ENCODE measurements around the gene STPG3. TPM values are rescaled to one million over a fixed set of nuclear protein-coding genes. Genes with fewer than 3 reads are reported as not detected.

Gene STPG3
- total and polyA plus RNA-seq, 2 of the 13 experiments (the other 11 are each of a cell fraction or from before 2014, with no cell fraction given): not detected

DNA sequence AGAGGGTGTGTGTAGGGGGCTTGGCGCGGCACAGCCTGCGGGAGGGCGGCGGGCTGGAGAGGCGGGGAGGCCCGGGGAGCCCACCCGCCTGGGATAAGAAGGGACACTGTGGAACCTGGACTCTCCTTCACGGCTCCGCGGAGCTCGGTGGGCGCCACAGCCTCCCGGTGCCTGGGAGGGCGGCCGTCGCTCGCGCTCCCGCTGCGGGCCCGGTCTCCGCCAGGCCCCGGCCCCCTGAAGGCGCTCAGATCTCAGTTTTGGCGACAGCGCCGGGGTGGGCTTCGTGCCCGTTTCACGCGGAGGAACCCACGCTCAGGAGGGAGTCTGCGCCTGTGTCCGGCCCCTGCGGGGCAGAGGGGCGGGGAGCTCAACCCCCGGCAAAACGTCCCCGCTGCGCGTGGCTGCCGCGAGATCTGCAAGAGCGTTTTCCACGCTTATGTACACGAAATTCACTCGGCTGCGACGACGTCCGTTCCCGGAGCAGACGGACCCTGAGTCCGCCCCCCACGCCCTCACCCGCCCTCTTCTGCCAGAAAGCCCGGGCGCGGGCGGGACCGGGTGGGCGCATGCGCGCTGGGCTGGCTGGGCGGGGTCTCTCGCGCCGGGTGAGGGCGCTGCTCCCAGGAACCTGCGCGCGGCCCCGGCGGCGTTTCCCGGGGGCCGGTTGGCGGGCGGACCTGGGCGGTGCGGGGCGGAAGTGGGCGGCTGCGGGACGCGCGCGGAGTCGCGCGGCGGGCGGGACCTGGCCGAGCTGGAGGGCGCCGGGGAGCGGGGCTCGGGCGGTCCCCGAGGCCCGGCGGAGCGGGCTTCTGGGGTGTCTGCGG lies 3.8 kb downstream of the STPG3 start, which contains the start of gene NELFB (continued):
- TF ChIP-seq, protein P1, sequence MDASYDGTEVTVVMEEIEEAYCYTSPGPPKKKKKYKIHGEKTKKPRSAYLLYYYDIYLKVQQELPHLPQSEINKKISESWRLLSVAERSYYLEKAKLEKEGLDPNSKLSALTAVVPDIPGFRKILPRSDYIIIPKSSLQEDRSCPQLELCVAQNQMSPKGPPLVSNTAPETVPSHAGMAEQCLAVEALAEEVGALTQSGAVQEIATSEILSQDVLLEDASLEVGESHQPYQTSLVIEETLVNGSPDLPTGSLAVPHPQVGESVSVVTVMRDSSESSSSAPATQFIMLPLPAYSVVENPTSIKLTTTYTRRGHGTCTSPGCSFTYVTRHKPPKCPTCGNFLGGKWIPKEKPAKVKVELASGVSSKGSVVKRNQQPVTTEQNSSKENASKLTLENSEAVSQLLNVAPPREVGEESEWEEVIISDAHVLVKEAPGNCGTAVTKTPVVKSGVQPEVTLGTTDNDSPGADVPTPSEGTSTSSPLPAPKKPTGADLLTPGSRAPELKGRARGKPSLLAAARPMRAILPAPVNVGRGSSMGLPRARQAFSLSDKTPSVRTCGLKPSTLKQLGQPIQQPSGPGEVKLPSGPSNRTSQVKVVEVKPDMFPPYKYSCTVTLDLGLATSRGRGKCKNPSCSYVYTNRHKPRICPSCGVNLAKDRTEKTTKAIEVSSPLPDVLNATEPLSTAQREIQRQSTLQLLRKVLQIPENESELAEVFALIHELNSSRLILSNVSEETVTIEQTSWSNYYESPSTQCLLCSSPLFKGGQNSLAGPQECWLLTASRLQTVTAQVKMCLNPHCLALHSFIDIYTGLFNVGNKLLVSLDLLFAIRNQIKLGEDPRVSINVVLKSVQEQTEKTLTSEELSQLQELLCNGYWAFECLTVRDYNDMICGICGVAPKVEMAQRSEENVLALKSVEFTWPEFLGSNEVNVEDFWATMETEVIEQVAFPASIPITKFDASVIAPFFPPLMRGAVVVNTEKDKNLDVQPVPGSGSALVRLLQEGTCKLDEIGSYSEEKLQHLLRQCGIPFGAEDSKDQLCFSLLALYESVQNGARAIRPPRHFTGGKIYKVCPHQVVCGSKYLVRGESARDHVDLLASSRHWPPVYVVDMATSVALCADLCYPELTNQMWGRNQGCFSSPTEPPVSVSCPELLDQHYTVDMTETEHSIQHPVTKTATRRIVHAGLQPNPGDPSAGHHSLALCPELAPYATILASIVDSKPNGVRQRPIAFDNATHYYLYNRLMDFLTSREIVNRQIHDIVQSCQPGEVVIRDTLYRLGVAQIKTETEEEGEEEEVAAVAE (CRISPR knock-in tag; IDR thresholded peaks at IDR 0.05; ENCODE audit: borderline replicate concordance): 0 out of 2 replicates have a peak, but pooled peaks have one; percentile 18
- no peak for TF ChIP-seq HNRNPL (IDR thresholded peaks at IDR 0.05; ENCODE audit: low read depth, low read length)
- no peak for TF ChIP-seq ZNF790 (CRISPR knock-in tag; IDR thresholded peaks at IDR 0.05; ENCODE audit: borderline replicate concordance)
- no peak for TF ChIP-seq MZF1 (CRISPR knock-in tag; IDR thresholded peaks at IDR 0.05; ENCODE audit: borderline replicate concordance)
- 0 out of 2 replicates have a peak, but pooled peaks have one; percentile 47 for TF ChIP-seq ZNF768 (CRISPR knock-in tag; IDR thresholded peaks at IDR 0.05)
- TF ChIP-seq MXI1 (IDR thresholded peaks at IDR 0.05; ENCODE audit: borderline replicate concordance, low read depth, low read length): peak; percentile 70; the same call in 2 of the 3 replicates
- TF ChIP-seq MEIS1 (CRISPR knock-in tag; IDR thresholded peaks at IDR 0.05; ENCODE audit: borderline replicate concordance): no peak
- no peak for TF ChIP-seq ZNF83 (CRISPR knock-in tag; IDR thresholded peaks at IDR 0.05; ENCODE audit: borderline replicate concordance)
- TF ChIP-seq ZNF841 (CRISPR knock-in tag; IDR thresholded peaks at IDR 0.05; ENCODE audit: borderline replicate concordance): peak; percentile 79
- peak; percentile 21; the same call in 1 of the 2 replicates for TF ChIP-seq ZNF607 (CRISPR knock-in tag; IDR thresholded peaks at IDR 0.05; ENCODE audit: borderline replicate concordance)
- no peak for TF ChIP-seq ZKSCAN5 (CRISPR knock-in tag; IDR thresholded peaks at IDR 0.05)
- TF ChIP-seq, protein P2, sequence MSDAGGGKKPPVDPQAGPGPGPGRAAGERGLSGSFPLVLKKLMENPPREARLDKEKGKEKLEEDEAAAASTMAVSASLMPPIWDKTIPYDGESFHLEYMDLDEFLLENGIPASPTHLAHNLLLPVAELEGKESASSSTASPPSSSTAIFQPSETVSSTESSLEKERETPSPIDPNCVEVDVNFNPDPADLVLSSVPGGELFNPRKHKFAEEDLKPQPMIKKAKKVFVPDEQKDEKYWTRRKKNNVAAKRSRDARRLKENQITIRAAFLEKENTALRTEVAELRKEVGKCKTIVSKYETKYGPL (CRISPR knock-in tag; IDR thresholded peaks at IDR 0.05): no peak
- no peak for TF ChIP-seq ZNF24 (IDR thresholded peaks at IDR 0.05)
- TF ChIP-seq, protein P3, sequence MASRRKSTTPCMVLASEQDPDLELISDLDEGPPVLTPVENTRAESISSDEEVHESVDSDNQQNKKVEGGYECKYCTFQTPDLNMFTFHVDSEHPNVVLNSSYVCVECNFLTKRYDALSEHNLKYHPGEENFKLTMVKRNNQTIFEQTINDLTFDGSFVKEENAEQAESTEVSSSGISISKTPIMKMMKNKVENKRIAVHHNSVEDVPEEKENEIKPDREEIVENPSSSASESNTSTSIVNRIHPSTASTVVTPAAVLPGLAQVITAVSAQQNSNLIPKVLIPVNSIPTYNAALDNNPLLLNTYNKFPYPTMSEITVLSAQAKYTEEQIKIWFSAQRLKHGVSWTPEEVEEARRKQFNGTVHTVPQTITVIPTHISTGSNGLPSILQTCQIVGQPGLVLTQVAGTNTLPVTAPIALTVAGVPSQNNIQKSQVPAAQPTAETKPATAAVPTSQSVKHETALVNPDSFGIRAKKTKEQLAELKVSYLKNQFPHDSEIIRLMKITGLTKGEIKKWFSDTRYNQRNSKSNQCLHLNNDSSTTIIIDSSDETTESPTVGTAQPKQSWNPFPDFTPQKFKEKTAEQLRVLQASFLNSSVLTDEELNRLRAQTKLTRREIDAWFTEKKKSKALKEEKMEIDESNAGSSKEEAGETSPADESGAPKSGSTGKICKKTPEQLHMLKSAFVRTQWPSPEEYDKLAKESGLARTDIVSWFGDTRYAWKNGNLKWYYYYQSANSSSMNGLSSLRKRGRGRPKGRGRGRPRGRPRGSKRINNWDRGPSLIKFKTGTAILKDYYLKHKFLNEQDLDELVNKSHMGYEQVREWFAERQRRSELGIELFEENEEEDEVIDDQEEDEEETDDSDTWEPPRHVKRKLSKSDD (CRISPR knock-in tag; IDR thresholded peaks at IDR 0.05; ENCODE audit: low read depth): no peak
- TF ChIP-seq FOXO1 (CRISPR knock-in tag; IDR thresholded peaks at IDR 0.05): 0 out of 2 replicates have a peak, but pooled peaks have one; percentile 7
- no peak; the same call in 1 of the 2 replicates for TF ChIP-seq KAT7 (CRISPR knock-in tag; IDR thresholded peaks at IDR 0.05; ENCODE audit: borderline replicate concordance)
- TF ChIP-seq U2AF2 (IDR thresholded peaks at IDR 0.05; ENCODE audit: low read depth, low read length): no peak
- no peak for TF ChIP-seq ZNF549 (CRISPR knock-in tag; IDR thresholded peaks at IDR 0.05)
- no peak for TF ChIP-seq ZNF788 (CRISPR knock-in tag; IDR thresholded peaks at IDR 0.05; ENCODE audit: borderline replicate concordance)

All from HepG2 (cell line).